Stimulated activated CD4-positive, alpha-beta T cell treated with anti-CD3 and anti-CD28 coated beads, Interleukin-2, amount 100 ng/mL, for 4 hours (primary cell): ENCODE data around the gene DEDD.
"Not testable (repeated sequence)": the region's sequence is repeated elsewhere in the genome, so short reads cannot be mapped to it uniquely, and the experiment has no call there.

ENCODE experiments used
- DNase-seq: peaks from one replicate; pipeline ENCODE4 v3.0.0-alpha.2; 2020; ENCODE audit warnings: low read depth

Gene DEDD

DNA sequence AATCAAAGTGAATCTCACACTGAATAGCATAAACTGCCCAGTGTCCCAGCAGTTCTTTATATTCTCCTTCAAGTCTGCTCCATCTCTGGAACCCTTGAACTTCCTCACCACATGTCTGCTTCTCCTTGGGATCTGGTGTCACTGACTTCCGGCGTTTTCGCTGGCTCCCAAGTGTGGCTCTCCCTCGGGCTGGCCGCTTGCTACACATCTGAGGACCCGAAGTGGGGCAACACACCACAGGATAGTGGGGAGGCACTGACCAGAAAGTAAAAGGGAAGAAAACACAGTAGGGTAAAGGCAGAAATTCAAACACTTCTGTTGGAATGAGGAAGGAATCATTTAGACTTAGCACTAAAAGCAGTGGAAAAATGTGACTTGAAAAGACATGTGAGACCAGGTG, 9.5 kb downstream of the DEDD start:
- no peak for DNase-seq

DNA sequence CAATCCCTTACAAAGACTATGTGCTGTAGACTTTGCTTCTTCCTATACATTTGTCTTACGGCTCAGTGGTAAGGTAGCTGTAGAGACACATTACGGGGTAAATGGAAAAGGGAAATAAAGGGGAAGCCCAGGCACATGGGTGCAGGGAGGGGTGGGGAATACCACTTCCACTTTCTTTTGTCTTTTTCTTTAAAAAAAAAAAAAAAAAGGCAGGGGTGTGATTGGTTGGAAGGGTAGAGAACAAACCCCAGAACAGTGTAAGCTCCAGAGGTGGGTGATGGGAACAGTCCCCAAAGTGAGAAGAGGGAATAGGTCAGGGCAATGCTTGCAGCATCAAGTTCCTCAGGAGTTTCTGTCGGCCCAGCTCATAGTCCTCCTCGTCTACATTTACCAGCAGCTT, 10.6 kb downstream of the DEDD start:
- DNase-seq: no peak

DNA sequence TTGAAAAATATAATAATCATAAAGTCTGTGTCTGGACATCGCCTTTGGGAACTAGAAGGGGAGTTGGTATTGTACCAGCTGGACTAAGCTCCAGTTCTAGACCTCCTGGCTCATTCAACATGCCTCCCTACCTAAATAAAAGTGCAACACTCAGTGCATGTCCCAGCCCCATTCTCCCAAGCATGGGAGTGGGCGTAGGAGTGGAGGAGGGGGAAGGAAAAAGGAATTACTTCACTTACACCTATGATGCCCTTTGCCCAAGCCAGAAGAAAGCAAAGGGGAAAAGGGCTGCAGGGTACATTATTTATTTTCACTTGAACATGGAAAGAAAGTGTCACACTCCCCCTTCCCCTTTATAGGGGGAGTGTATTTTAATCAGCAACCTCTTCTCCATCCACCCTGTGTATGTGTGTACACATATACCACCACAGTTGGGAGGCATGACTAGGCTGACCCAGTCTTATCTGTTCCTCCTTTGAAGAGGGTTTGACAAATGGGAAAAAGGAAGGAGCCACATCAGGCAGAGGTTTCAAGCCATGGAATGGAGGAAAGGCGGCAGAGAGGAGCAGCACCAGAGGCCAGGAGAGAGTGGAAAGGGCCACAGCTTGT, 11.3 kb downstream of the DEDD start:
- no peak for DNase-seq

DNA sequence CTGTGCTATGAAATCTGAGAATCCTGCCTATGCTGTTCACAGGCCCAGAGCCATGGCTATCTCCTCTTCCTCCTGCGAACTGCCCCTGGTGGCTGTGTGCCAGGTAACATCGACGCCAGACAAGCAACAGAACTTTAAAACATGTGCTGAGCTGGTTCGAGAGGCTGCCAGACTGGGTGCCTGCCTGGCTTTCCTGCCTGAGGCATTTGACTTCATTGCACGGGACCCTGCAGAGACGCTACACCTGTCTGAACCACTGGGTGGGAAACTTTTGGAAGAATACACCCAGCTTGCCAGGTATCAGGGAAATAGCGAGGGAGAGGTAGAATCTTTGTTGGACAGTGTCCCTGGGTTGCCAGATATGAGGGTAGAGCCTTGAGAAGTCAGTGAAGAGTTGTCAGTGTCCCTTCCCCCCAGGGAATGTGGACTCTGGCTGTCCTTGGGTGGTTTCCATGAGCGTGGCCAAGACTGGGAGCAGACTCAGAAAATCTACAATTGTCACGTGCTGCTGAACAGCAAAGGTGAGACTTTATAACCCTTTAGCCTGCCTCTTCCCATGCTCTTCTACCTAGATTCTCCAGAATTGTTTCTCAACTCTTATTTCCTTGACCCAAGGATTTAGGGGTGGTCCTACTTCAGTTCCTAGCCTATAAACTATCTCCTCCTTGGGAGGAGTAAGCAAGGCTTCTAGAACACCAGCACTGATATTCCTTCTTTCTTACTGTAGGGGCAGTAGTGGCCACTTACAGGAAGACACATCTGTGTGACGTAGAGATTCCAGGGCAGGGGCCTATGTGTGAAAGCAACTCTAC, 13.2 kb downstream of the DEDD start:
- peak; percentile 65 for DNase-seq

DNA sequence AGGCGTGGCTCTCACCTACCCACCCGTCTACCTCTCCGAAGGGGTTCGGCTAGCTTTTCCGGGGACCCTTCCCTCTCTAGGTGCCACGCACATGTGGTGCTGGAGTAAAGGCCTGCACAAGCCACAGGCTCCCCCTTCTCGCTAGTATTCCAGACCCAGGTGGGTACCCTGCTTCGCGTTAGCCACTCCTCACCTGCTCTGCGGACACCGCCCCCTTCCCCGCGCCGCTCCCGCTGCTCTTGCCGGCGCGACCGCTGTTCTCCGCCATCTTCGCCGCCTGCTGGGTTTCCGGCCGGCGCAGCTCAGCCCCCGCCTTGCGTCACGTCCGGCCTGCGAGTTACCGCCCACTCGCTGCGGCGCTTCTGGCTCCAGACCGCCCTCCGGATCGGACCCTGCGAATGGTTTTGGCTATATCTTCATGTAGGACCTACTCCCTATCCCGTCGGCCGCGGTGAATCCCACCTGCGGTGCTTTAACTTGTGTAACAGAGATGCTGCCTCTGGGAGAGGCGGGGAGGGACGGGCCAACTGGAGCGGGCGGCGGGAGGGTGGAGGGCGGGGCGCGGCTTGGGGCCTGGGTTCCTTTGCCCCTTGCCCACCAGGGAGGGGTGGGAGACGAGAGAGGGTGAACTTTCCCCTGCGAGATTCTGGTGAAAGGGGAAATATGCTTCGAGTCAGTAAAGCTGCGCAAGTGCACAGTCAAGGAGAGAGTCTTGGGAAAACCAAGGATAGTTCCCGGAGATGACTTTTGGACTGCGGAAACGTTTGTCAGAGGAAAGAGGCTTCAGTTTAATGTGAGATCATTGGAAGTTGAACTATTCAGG, 14.5 kb downstream of the DEDD start, which contains the start of the genes NIT1 and PFDN2:
NIT1 (plus strand) TSS at position 347 of the 823 bp plus-strand sequence; CDS start at position 419, 72 bp downstream.
PFDN2 (minus strand) TSS at position 279 of the 823 bp plus-strand sequence; CDS start at position 268, 11 bp downstream.
- peak; percentile 78 for DNase-seq

DNA sequence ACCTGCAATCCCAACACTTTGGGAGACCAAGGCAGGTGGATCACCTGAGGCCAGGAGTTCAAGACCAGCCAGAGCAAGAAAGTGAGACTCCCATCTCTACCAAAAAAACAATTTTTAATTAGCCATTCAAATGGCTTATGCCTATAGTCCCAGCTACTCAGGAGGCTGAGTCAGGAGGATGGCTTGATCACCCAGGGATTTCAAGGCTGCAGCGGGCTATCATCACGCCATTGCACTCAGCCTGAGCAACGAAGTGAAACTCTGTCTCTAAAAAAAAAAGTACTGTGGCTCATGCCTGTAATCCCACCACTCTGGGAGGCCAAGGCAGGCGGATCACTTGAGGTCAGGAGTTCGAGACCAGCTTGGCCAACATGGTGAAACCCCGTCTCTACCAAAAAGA, 16.5 kb downstream of the DEDD start:
- DNase-seq: not testable (repeated sequence)

DNA sequence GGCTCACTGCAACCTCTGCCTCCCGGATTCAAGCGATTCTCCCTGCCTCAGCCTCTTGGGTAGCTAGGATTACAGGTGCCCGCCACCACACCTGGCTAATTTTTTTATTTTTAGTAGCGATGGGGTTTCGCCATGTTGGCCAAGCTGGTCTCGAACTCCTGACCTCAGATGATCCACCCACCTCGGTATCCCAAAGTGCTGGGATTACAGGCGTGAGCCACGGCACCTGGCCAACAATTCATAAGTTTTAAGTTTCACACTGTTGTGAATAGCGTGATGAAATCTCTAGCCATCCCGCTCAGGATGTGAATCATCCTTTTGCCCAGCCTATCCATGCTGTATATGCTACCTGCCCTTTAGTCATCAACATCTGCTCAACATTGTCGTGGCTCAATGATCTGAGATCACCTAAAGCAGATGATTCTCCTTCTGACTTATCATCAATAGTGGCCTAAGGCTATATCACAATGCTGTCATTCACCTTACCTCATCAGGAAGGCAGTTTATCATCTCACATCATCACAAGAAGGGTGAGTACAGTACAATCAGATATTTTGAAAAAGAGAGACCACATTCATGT, 17.2 kb downstream of the DEDD start:
- no peak for DNase-seq

DNA sequence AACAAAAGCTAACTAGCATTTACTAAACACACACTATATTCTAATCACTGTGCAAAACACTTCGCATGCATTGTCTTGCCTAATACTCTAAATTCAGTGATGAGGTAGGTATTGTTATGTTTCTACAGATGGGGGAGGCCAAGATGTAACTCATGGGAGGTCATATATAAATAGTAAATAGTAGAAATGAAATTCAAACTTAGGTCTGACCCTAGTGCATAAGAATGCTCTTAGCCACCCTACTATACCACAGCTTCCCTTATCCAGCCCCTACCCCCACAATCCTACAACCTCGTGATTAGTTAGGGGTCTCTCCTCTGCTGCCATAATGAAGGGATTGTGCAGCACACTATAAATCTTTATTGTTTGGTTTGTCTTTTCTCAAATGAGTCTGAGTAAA, 17.9 kb downstream of the DEDD start:
- no peak for DNase-seq

DNA sequence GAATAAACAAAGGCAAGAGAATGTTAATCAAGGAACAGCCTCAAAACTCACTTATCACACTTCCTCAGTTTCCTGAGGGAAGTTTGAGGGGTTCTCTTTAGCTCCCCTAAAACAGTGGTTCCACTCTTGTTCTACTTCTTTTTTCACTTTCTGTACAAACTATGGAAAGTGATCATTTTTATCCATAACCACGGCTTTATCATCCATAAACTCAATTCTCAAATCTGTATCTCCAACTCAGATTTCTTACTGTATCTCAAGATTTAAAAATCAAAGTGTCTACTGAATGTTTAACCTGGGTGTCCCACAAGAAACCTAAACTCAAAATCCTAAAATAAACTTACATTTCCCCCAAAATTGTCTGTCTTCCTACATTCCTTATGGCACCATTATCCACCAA, 18.6 kb downstream of the DEDD start:
- DNase-seq: no peak

DNA sequence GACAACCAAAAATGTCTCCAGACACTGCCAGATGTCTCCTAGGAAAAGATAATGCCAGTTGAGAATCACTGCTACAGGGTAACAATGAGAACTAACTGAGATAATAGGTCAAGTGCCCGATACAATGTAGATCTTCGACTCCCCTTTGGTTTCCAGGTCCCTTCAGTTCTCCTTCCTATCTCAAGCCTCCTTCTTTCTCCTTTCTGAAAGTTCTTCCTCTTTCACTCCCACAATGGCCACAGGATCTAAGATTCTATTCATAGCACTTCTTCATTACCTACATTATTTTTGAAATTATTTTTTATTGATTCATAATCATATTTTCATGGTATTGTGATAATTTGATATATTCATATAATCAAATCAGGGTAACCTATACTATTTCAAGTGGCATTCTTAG, 20.9 kb downstream of the DEDD start:
- no peak for DNase-seq

DNA sequence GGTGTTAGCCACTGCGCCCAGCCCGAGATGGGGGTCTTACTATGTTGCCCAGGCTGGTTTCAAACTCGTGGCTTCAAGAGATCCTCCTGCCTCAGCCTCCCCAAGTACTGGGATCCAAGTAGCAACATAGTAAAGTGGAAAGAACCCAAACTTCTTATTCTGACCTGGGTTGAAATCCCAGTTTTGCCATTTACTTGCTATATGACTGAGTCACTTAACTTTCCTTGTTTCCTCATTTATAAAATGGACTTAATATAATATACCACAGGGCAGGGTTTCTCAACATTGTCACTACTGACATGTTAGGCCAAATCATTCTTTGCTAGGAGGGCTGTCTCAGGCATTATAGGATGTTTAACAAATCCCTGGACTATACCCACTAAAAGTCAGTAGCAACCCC, 21.4 kb downstream of the DEDD start:
- DNase-seq: no peak

DNA sequence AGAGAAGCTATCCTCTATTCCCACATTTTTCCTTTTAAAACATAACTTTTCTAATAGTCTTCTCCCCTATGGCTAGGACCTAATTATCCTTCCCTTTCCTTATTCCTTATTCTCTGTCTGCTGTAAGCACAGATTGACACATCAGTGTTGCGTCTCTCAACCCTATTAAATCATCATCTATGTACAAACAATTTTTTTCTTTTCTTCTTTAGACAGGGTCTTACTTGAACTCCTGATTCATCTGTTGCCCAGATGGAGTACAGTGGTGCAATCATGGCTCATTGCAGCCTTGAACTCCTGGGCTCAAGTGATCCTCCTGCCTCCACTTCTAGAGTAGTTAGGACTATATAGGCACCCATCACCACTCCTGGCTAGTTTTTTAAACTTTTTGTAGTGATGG, 26.0 kb downstream of the DEDD start:
- DNase-seq: no peak

DNA sequence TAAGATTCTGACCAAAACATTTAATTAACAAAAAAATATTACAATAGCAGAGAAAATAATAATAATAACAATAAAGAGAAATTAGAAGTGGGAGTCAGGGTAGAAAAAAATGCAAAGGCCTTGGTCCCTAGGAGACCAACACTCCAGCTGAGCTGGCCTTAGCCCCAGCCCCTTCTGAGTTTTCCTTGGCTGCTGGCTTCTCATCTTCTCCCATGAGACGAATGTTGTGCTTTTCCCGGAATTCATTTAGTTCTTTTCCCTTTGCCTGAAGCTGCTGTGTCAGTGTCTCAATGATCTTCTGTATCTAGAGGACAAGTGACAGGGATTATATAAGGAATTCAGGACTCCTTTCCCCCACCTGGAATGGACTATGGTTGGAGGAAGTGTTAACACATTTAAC, 31.9 kb downstream of the DEDD start:
- DNase-seq: no peak

DNA sequence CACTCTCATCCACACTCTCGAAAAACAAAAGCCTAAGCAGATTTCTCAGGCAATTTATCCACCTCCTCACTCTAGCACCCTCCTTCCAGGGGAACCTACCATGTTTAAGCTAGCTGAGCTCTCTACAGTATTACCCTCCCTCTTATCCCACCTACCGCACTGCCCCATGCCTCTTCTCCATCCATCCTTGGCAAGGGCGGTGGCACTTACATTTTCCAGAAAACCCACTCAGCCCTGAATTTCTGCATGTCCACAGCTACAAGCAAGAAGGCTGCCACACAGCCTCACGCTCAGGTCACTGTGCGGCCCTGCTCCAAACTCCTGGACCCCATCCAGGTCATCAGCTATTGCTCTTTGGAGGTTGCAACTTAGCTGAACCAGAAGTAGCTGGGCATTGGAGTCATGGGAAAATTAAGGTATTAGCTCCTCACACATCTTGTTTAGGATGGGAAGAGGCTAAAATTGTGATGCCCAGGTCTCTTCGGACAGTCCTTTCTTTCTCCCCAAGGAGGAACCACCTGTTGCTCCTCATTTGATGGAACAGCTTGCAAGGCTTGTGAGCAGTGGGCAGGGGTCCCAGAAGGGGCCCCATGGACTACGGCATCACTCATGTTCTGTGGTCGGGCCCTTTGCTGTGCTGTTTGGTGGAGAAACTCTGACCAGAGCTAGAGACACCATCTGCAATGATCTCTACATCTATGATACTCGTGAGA, 33.2 kb downstream of the DEDD start:
- no peak for DNase-seq

DNA sequence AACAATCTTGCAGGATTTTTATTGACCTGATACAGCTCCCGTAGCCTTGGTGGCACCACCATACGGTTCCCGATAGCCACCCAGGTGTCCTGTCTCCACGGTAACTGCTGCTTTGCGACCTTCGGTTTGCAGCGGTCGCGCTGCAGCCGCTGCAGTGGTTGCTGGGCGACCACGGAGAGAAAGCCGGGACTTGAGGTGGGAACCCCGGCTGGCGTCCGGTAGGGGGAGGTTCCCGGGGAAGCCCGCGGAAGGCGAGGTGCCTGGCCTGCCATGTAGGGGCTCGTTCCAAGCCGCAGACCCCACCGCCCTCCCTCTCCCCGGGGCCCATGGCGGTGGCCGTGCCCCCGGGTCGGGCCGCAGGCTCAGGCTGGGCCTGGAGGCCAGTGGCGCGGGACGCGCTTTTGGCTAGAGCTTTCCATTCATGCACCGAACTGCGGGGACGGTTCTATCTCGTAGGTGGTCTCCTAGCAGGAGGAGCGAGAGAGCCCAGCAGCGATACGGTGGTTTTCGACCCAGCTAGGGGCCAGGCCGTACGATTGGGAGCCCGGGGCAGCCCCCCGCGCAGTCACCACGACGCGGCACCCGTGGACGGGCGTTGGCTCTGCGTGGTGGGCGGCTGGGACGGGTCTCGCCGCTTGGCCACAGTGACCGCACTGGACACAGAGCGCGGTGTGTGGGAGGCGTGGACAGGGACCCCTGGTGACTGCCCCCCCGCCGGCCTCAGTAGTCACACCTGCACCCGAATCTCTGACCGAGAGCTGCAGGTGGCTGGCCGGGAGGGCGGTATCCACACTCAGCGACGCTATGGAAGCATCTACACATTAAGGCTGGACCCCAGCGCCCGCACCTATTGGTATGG, 34.0 kb downstream of the DEDD start, which contains the start of gene KLHDC9:
KLHDC9 (plus strand) TSS at position 152 of the 859 bp plus-strand sequence; CDS start at position 327, 175 bp downstream.
- DNase-seq: peak; percentile 30

DNA sequence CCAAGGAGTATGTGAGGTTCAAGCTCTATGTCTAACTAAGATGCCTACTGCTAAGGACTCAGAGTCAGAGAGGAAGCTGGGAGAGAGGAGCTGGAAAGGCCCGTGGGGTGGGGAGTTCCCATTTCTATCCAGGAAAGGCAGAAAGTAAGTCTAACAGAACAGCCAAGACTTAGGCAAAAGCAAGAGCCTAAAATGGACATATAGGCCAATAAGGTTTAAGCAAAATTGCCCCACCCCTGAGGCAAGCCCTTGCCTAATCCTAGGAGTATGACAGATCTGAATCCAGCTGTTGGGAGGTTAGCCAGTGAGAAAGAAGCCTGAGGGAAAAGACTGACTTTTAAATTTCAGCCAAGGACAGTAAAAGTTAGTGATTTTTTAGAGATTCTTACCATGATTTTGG, 35.9 kb downstream of the DEDD start:
- DNase-seq: no peak

DNA sequence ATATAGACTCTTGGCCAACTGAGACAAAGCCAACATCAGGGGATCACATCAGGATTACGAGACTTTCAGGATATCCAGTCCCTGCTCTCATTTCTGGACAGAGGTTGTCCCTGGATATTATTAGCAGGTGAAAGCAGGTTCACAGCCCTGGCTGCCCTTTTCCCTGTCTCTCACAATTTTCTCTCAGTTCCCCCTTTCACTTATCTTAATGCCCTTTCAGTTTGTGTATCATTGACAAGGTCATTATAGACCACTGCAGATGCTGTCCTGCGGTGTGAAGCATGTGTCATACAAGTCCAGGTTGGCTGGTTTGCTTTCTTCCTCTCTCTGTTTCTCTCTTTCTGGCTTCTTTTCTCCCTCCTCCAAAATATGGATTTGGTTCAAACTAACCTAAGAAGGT, 36.5 kb downstream of the DEDD start:
- DNase-seq: no peak

DNA sequence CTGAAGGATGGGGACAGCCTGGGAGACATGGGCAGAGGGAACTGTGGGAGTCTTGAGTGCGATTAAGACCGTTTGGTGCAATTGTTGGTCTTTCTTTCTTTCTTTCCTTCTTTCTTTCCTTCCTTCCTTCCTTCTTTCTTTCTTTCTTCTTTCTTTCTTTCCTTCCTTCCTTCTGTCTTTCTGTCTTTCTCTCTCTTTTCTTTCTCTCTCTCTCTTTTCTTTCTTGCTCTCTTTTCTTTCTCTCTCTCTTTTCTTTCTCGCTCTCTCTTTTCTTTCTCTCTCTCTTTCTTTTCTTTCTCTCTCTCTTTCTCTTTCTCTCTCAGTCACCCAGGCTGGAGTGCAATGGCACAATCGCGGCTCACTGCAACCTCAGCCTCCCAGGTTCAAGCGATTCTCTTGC, 37.2 kb downstream of the DEDD start:
- no peak for DNase-seq

DNA sequence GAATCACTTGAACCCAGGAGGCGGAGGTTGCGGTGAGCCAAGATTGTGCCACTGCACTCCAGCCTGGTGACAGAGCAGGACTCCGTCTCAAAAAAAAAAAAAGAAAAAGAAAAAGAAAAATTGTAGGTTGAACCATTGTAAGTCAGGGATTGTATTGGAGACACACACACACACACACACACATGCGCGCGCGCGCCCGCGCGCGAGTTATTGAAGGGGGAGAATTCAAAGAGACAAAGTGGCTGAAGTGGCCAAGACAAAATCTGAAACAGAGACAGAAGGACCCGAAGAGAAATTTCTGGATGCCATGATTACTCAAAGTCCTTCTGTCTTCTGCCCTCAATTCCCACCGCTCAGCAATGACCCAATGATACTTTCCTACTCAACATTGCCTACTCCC, 38.0 kb downstream of the DEDD start:
- DNase-seq: no peak

DNA sequence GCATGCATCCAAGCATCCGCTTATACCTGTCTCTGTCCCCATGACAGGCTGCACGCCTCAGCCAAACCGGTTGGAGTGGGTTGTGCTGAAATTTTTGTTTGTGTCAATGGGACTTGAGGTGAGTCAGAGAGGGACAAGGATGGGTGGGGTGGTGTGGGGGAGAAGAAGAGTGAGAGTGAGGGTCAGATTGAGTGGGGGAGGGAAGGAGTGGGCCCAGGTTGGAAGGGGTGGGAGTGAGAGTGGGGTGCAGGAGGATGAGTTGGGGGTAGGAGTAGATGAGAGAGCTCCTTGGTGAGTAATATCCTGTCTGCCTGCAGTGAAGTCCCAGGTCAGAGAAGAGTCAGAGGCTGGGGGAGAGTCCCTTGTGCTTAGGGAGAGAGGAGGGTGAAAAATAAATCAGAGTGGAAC, 39.8 kb downstream of the DEDD start:
- DNase-seq: peak; percentile 64
